DMS114 treated with DMSO at 0.1 percent for 48 hours (cell line): Measurements from ENCODE around the gene CACNG6.

ENCODE experiments used
- DNase-seq: peaks from one replicate; lab custom pipeline; 2025; ENCODE audit not compliant: unreplicated experiment; lab: John Stamatoyannopoulos, UW

Gene CACNG6

DNA sequence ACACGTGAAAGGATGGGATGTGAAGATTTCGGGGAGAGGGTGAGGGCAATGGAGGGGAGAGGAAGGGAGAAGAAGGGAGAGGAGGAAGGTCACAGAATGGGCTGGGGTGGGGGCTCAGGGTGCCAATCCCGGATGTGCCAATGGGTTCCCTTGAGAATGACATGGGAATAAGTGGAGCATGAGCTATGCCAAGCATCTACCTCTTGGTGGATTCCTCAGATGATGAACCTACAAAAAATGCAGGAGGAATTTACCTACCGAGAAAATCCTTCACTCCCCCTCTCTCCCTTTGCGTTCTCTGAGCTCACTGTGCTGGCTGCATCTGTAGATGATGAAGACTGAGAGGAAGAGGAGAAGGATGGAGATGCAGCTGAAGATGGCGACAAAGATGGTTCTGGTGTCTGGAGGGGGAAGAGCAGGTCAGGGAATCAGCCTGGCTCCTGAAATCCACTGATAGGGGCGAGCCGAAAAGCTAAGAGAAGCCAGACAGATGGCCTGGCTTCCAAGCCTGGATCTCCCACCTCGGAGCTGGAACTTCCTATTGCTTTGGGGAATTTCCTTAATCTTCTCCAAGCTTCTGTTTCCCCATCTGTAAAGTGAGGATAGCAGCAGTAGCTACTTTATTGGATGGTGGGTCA lies 50.7 kb downstream of the CACNG6 start:
- no peak for DNase-seq

GRCh38 chr19:54042989-54043388 lies 51.6 kb downstream of the CACNG6 start:
- DNase-seq = no peak

DNA sequence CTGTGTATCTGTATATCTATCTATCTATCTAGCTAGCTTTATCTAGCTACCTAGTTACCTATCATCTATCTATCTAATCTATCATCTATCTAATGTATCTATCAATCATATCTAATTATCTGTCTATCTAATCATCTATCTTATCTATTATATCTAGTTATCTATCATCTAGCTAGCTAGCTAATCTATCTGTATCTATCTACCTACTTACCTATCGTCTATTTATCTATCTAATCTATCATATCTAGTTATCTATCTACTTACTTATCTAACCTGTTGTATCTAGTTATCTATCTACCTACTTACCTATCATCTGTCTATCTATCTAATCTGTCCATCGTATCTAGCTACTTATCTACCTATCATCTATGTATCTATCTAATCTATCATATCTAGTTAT lies 54.3 kb downstream of the CACNG6 start:
- DNase-seq = no peak

- DNase-seq = no peak
Observed at GRCh38 chr19:54047616-54048015, 56.2 kb downstream of the CACNG6 start.
